HG02870 (cell line): Measurements from ENCODE around the gene DUSP3.
"Not testable (repeated sequence)": the region's sequence is repeated elsewhere in the genome, so short reads cannot be mapped to it uniquely, and the experiment has no call there.

Source experiments
- ATAC-seq: cut with Tn5 transposase; IDR thresholded peaks from one replicate; pipeline ENCODE4 v1.9.1; 2021; ENCODE audit warnings: mild to moderate bottlenecking, moderate library complexity; ENCODE audit not compliant: unreplicated experiment

The DUSP3 gene

DNA sequence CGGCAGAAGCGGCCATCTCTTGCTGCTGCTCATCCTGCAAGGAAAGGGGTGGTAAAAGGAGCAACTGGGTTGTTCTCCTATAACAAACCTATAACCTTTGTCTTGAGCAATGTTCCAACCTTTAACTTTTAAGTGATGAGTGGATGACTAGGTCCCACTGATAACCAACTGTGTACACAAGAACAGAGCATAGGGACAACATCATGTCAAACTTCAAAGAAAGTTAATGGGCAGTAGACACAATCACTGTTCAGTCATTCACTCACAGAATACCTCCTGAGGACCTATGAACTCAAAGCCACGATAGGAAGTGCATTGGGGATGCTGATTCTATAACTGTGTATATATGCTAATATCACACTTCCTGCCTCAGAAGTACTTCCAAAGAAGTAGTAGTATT is 23.1 kb upstream of the DUSP3 start:
- ATAC-seq = no peak

DNA sequence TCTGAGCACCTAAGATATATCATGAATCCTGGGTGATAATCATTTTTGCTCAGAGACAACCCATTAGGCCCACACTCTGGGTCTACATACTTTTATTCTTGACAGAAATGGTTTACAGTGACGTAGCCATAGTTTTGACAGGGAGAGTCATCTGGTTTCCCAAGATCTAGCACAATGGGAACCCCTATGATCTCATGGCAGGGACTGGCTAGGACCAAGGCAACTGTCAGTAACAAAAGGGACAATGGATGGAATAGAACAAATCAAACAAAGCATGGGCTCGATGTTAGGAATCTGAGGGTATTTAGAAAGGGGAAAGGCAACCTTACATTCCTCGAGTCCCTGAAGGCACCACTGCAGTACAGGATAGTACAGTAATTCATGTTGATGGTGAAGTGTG is 22.0 kb upstream of the DUSP3 start:
- no peak for ATAC-seq

DNA sequence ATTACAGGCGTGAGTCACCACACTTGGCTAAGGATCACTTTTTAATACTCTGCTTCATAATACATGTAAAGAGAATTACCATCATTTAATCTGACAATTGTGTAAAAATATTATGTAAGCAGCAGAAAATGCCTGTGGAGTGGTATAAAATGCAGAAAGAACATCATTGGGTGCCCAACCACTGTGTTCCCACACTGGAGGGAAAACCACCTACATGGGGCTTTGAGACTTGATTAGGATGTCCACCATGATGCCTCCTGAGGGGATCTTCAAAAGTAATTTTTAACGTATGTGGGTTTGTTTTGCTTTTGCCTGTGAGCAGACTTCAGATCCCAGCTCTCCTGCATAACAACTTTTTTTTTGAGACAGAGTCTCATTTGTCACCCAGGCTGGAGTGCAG is 20.3 kb upstream of the DUSP3 start:
- no peak for ATAC-seq

DNA sequence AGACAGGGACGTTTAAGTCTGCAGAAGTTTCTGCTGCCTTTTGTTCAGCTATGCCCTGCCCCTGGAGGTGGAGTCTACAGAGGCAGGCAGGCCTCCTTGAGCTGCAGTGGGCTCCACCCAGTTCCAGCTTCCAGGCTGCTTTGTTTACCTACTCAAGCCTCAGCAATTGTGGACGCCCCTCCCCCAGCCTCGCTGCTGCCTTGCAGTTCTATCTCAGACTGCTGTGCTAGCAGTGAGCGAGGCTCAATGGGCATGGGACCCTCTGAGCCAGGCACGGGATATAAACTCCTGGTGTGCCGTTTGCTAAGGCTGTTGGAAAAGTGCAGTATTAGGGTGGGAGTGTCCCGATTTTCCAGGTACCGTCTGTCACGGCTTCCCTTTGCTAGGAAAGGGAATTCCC is 19.2 kb upstream of the DUSP3 start:
- not testable (repeated sequence) for ATAC-seq

DNA sequence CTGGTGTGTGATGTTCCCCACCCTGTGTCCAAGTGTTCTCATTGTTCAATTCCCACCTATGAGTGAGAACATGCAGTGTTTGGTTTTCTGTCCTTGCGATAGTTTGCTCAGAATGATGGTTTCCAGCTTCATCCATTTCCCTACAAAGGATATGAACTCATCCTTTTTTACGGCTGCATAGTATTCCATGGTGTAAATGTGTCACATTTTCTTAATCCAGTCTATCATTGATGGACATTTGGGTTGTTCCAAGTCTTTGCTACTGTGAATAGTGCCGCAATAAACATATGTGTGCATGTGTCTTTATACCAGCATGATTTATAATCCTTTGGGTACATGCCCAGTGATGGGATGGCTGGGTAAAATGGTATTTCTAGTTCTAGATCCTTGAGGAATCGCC is 13.9 kb upstream of the DUSP3 start:
- not testable (repeated sequence) for ATAC-seq

DNA sequence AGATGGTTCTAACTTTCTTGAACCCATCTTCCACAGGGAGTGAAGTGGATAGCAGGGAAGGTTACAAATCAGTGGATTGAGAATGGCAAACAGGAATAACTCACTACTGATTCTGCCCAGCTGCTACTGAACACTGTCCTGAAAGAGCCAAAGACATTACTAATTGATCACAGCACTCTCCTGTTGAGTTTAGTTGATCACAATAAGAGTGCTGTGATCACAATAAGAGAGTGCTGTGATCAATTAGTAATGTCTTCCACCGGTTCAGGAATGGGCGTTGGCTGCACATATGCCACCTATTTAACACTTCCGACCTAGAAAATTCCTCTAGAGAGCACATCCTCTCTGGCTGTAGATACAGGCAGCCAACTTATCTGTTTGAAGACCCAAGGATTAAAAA is 12.8 kb upstream of the DUSP3 start:
- no peak for ATAC-seq

DNA sequence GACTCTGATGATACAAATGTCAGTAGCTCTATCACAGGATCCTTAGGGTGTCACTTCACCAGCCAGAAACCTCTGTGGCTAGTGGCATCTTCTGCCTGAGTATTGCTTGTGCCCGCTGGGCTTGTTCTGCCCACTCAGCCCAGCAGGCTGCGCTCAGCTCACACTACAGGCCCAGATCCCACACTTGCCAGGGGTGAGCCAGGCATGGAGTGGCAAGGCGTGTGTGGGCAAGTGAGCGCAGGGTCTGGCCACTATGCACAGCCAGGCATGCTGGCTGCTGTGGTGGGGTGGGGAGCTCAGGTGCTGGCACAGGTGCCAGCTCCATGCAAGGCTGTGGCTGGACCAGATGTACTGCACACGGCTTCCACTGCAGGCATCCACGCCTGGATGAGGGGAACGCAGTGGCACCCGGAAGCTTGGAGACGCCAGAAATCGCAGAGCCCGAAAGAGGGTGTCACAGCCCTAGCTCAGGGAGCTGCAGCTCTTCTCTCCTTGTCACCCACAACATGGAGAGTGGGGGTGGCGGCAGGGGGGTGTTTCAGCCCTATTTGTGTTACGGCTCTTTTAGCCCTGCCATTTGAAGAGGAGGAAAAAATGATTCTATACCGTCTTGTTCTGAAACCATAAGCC is 11.6 kb upstream of the DUSP3 start:
- ATAC-seq = no peak

DNA sequence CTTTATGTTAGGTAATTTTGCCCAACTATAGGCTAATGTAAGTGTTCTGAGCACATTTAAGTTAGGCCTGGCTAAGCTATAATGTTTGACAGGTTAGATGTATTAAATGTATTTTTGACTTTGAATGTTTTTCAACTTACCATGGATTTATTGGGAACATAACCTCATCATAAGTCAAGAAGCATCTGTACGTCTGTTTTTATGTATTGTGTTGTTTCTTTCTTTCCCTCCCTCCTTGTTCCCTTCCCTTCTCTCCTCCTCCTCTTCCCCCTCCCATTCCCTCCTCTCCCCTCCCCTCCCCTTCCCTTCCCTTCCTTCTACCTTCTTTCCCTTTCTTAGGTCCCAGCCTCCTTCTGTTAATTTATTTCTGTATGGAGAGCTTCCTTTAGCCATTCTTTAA is 10.7 kb upstream of the DUSP3 start:
- ATAC-seq = no peak

DNA sequence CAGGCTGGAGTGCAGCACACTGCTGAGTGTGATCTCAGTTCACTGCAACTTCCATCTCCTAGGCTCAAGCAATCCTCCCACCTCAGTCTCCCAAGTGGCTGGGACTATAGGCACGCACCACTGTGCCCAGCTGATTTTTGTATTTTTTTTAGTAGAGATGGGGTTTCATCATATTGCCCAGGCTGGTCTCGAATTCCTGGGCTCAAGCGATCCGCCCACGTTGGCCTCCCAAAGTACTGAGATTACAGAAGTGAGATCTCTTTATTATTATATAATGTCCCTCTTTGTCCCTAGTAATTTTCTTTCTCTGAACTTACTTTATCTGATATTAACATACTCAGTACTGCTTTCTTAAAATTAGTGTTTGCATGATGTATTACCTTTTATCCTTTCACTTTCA is 9.8 kb upstream of the DUSP3 start:
- ATAC-seq = no peak

DNA sequence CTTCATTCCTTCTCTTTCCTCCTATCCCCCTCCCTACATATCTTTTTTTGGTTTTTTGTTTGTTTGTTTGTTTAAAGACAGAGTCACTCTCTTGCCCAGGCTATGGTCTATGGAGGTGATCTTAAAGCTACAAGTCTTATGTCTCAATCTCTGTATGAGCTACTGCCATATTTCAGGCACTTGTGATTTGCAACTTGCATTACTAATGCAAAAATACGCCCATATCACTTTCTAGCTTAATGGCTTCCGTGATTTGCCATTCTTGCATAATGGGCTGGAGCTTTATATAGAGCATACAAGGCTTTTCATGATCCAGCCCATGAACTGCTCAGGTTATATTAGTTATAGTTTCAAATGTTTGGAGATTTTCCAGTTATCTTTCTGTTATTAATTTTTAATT is 9.0 kb upstream of the DUSP3 start:
- ATAC-seq = no peak

DNA sequence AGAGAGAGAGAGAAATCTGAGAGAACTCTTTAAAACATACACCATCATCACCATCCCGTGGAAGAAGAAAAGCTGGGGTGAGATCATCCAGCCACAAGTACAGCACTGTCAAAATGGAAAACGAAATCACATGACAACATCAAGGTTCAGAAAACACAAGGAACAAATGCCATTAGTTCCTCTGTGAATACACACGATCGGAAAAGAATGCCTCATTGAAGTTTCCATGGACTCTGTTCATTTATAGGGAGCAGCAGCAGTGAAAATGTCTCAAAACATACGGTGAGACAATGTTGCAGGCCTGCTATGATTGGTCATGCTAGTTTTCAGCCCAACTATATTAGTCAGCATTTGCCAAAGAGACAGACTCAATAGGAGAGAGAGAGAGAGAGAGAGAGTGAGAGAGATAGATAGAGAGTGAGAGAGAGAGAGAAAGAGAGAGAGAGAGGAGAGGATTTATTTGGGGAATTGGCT is 5.9 kb upstream of the DUSP3 start:
- no peak for ATAC-seq

DNA sequence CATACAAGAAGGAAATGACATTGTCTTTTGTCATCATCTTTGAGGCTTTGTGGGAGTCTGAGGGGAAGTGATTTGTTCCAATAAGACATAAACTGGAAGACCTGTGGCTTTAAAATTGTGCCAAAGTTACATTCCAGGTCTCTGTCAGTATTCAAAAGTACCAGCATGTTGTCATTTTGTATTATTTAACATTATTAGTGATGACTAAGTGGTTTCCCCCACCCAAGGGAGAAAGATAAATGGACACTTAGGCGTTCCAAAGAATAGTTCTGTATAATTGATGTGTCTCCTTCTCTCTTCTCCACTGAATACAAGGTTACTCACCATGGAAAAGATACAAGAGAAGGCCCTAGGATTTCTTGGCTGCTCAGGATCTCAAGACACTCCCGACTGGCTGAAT is 5.3 kb upstream of the DUSP3 start:
- ATAC-seq = no peak

DNA sequence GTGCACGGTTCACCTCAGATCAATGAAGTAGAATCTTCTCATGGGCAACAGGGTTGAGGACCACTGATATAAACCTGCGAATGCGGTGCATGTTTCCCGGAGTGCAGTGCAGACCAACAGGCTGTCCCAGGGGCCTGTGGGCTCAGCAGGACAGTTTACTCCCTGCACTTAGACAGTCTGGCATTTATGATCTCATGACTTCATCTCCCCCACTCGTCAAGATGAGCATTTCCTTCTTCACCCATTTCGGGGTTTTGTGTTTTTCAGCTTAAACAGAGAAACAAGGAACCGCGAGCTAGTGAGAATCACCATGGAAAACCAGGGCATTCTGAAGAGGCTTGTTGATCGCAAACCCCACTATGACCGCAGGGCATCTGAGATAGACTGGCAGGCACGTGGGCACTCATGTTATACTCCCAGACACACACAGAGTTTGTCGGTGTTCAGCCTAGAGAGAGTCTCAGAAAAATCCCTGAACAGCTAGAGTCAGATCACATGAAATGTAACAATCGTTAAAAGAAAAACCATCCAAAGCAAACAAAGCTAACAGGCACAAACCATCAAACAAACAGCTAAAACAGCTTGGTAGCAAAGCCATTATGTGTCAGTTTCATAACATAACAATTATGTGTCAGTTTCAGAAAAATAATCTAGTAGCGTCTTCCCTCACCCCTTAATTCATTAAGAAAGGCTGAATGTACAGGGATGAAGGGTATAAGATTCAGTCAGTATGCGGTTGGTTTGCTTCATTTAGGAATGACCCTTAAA is 4.3 kb upstream of the DUSP3 start:
- ATAC-seq = no peak

DNA sequence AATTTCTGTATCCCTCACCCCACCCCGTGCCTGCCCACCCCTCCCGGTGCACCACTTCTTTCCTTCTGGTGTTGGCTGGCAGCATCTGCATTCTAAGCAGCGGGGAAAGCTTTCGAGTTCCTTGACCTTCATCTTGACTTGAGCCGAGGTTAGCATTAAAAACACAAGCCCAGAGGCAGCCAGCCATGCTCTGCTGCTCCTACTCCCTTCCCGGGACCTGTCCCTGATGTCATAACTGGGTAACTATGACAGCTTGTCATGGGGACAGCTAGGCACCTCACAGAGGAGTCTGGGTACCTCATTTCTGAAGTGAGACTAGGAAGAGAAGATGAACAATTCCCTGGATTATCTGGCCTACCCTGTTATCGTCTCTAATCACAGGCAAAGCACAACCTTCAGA is 1.4 kb upstream of the DUSP3 start, which contains the start of gene CFAP97D1:
TSS of gene CFAP97D1 (plus strand) at position 301 of the 400 bp plus-strand sequence. CDS start at position 329, 28 bp downstream.
- ATAC-seq = no peak

DNA sequence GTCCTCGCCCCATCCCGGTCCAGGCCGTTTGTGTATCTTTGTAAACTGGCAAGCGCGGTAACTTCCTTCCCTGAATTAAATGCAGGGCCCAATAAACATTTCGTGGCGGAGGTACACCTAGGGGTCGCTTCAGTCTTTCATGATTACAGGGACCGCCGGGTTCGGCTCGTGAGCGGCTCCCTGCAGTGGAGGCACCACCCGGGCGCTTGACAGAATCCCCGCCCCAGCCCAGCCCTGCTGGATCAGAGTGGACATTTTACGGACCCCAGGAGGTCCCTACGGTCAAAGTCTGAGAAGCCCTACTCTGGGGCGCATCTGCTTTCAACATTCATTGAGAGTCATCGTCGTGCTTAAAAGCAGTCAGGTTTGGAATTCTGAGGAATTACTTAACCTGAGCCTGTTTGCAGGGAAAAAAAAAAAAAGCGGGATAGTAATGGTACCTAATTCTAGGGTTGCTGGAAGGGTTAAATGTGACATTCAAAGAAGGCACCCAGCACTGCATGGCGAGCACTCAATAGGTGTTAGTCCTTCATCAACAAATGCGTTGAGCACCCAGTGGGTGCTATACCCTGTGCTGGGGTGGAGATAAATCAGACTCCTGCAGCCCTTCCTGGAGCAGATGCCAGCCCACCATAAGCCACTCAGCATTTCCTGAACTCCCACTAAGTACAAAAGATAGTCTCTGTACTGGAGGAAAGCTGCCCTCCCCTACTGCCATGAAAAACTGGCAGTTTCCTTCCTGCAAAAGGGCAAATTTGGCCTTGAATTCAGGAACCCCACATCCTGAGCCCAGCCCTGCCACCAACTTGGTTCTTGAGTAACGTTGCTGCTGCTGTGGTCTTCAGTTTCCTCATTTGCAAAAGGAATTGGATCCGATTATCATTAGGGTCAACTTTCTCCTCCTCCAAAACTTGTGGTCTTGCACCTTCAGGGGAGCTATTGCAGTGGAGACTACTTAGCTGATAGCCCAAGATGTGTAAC is 658 bp upstream of the DUSP3 start:
- ATAC-seq = peak; percentile 11

DNA sequence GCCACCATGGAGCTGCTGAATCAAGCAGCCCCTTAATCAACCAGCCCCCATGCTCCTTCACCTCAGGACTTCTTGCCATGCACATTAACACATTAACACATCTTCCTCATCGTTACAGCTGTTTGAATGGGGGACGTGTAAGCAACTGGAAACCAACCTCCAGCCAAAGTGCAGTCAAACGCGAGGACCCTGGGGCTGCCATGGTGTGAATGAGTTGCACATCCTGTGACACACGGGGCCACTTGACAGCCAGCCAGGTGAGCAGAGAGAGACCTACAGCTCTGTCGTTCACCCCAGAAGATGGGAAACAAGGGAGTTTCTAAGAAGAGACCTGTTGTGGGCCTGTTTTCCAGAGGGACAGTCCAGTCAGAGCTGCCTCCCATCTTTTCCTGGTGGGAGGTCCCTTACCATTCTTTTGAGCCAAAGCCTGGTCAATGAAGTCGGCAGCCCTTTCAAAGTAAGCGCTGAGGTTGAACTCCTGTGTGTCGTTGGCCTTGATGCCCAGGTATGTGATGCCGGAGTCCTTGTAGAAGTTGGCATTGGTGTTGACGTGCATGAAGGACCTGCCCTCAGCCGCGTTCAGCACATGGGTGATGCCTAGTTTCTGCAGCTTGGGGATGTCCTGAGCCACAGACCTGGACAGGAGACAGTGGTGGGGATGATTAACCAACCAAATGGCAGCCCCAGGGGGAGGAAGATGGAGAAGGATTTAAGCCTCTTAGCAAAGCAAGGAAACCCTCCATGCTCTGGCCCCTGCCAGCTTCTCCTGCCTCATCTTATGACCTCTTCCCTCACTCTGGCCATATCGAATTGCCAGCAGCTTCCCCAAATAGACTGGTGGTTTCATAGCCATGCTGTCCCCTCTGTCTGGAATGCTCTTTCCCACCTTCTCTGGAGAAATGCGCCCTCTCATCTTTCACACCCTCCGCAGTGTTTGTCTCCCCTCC is 4.2 kb downstream of the DUSP3 start:
- ATAC-seq = no peak

DNA sequence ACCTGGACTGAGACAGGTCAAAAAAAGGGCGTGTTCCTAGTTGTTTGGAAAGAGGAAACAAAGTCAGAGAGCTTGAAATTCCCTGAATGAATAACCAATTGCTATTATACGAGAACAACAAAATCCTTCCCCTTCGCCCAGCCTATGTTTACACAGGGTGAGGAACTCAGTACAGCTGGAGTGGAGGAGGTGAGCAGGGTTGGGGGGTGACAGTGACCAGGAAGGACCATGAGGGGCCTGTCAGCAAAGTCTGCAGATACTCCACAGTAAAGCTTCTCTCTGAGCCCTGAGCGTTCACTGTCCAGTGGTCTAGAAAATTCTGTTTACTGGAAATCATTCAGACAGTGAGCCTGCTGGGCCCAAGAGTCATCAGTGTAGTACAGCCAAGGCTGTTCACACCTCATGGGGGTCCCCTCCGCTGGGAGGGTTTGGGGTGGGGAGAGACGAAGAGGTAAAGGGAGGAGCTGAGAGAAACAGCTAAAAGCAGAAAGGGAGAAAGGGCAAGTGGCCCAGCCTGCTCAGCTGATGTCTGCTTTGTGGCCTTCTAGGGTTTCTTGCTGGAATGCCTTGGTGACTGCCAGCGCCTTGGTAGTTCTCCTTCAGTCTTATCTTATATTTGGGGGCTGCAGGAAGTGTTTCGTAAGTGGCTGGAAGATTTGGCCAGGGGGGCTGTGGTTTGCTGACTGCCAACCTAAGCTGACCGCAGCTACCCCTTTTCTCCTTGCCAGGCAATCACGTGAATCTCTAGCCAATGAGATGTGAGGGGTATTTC is 5.7 kb downstream of the DUSP3 start:
- no peak for ATAC-seq

DNA sequence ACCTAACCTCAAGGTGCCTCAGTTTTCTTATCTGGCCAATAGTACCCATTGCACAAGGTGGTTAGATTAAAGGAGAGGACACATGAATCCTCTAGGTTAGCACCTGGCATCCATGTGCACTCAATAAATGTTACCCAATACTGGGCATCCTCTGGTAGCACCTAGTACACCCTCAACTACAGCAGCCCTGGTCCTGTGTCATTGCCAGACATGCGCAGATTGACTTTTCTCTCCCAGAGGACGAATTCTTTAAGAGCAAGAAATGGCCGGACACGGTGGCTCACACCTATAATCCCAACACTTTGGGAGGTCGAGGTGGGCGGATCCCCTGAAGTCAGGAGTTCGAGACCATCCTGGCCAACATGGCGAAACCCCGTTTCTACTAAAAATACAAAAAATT is 7.3 kb downstream of the DUSP3 start:
- no peak for ATAC-seq

DNA sequence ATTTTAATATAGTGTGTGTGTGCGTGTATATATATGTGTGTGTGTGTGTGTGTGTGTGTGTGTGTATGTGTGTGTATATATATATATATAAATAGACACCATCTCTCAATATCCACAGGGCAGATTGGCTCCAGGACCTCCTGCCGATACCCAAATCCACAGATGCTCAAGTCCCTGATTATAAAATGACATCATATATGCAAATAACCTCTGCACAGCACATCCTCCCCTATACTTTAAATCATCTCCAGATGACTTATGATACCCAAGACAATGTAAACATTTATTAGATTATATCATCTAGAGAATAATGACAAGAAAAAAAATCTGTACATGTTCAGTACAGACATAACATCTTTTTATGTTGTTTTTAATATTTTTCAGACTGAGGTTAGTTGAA is 7.8 kb downstream of the DUSP3 start:
- no peak for ATAC-seq
